Activated T-helper 1 cell treated with anti-CD3 and anti-CD28 coated beads, Interleukin-2, amount 50 U/mL, for 16 hours (primary cell): ENCODE results near the gene TCF23.
A peak's percentile ranks its signal among the peaks of the same experiment; 100 is the strongest.

Experiments used
- DNase-seq, 2 donors: peaks; one replicate each; pipeline ENCODE4 v3.0.0-alpha.2; 2020; ENCODE audit warnings: low read depth in 1 of 2, low spot score in 1 of 2

TCF23 gene

GRCh38 chr2:27128668-27129571 lies 19.9 kb upstream of the TCF23 start:
- no peak for DNase-seq

- no peak for DNase-seq
Observed at GRCh38 chr2:27130396-27130795, 18.4 kb upstream of the TCF23 start.

DNA sequence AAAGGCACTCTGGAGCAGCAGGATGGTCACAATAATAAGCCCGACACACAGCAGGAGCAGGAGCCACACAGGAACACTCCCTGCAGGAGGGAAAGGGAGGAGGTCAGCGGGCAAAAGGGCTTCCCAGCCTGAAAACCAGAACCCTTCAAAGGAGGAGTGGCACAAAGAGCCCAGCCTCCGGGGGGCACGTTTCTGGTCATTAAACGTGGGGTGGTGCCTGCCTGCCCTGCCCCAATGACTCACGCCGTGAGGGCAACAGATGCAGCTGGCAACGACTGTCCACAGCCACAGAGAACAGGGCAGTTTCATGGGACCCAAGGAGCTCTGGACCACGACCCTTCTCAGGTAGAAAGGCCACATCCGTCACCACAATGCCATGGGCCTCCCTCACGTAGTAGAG lies 17.4 kb upstream of the TCF23 start:
- no peak for DNase-seq

- no peak for DNase-seq
Observed at GRCh38 chr2:27133195-27133875, 15.5 kb upstream of the TCF23 start.

DNA sequence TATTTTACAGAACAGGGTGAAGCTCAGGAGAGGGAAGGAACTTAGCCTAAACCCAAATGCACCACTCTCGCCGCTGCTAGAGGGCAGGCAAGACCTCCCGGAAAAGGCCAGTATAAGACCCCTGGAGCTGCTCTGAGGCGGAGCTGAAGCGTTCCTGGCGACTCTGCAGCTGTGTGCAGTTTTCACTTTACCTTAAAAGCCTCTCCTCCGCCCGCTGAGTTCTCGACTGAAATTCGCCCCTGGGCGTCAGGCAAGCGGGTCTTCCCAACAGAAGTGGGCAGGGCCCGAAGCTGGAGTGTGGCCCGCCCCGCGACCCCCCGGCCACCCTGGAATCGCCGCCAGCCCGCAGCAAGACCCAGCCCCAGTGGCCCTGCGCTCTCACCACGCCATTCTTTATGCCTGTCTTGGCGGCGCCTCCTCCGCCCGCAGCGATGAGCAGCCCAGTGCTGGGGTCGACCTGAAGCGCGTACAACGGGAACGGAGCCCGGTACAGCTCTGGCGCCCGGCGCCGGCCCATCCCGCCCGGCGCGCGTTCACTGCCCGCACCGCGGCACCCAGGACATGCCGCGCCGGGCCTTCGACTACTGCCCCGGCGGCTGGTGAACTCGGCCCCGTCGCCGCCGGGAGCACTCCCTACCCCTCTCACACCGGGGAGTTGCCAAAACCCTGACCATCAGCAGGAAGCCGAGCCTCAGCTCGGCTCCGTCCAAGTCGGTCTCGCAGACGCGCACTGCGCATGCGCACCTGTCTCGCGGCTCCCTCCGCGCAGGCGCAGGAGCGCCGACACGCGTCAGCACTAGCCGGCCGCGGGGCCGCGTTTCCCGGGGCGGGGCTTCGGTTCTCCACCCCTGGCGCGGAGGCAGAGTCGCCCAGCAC lies 14.7 kb upstream of the TCF23 start, which contains the start of gene PREB:
TSS of gene PREB (minus strand) at position 732 of the 876 bp plus-strand sequence. CDS start at position 517, 215 bp downstream.
- DNase-seq = peak; percentile 98

GRCh38 chr2:27134781-27135477 lies 13.9 kb upstream of the TCF23 start:
- DNase-seq = no peak

DNA sequence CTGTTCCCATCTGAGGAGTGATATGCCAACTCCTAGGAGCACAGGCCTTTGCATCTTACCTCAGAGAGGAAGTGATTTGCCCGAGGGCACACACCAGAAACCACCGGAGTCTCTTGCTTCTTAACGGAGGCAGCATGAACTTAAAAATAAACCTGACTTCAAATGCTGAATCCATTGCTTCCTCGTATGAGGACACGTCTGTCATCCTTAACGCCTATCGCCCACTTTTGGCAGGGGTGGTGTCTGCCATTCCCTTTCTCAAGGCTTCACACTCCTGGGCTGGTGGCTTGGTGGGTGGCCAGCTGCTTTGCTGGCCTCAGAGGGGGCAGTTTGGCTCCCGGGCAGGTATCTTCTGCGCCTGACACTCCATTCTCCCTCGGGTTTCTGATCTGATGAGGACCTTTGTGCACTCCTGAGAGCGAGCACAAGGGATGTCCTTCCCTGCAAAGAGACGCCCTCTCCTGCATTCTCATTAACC lies 13.3 kb upstream of the TCF23 start:
- no peak for DNase-seq

DNA sequence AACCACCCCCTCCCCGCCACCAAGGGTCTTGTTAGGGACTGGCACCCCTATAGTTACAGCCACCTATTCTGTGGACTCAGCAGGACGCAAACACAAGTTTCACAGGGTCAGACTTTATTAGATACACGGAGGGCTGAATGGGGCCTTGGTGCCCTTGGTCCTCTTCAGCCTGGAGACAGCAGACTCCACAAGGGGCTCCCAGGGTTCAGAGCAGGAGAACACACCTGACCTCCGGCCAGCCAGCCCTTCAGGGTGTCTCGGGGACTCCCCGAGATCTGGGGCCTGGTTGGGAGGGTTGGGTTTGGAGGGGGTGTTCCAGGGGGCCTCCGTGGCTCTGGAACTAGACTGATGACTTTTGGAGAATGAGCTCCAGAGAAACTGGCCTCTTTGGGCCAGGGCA lies 12.1 kb upstream of the TCF23 start:
- DNase-seq = no peak

DNA sequence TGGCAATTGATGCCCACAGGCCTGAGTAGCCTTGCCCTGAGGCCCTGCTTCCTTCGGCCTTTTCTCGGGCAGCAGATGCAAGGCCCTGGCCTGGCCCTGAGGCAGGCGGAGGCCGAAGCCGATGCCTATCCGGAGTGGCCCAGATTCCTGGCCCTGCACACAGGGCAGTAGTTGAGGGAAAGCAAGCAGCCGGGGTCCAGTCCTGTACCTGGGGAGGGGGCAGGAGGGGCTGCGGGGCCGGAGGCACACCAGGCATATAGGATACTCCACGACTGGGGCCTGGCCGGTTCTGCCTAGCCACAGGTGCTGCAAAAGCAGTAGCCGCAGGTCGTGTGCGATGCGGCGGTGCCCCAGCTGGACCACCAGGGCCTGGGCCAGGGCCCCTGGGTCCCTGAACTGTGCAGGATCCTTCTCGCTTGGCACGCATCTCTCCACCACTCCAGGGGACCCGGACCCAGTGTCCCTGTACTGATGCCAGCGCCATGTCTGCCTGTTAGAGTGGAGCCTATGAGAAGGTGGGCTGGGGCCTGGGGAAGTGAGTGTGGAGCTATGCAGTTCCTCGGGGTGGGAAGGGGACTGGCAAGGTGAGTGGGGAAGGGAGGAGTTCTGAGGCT lies 11.4 kb upstream of the TCF23 start:
- no peak for DNase-seq

- DNase-seq = no peak
Observed at GRCh38 chr2:27138111-27138510, 10.7 kb upstream of the TCF23 start.

GRCh38 chr2:27139310-27139709 lies 9.5 kb upstream of the TCF23 start, which contains the start of gene PRR30:
Gene PRR30 (minus strand): TSS chr2:27139410. CDS start chr2:27138329, 1,081 bp downstream.
- no peak for DNase-seq

GRCh38 chr2:27143285-27143684 lies 5.5 kb upstream of the TCF23 start:
- DNase-seq = no peak

DNA sequence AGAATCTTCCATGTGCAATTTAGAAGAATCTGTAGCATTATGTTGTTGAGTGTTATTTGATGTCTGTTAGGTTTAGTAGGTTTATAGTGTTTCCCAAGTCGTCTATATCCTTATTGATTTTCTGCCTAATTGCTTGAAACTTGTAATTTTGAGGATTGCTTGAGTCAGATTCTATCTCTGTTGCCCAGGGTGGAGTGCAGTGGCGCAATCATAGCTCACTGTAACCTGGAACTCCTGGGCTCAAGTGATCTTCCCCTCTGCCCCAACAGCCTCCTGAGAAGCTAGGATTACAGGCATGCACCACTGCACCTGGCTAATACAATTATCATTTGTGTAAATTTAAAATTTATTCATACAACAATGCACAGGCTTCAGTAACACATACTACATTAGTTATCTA lies 3.1 kb upstream of the TCF23 start:
- DNase-seq = no peak

- DNase-seq = no peak
Observed at GRCh38 chr2:27147935-27148334, 869 bp upstream of the TCF23 start.

- DNase-seq = no peak
Observed at GRCh38 chr2:27149570-27150405, 984 bp downstream of the TCF23 start.

- no peak for DNase-seq
Observed at GRCh38 chr2:27150639-27151230, 1.9 kb downstream of the TCF23 start.

DNA sequence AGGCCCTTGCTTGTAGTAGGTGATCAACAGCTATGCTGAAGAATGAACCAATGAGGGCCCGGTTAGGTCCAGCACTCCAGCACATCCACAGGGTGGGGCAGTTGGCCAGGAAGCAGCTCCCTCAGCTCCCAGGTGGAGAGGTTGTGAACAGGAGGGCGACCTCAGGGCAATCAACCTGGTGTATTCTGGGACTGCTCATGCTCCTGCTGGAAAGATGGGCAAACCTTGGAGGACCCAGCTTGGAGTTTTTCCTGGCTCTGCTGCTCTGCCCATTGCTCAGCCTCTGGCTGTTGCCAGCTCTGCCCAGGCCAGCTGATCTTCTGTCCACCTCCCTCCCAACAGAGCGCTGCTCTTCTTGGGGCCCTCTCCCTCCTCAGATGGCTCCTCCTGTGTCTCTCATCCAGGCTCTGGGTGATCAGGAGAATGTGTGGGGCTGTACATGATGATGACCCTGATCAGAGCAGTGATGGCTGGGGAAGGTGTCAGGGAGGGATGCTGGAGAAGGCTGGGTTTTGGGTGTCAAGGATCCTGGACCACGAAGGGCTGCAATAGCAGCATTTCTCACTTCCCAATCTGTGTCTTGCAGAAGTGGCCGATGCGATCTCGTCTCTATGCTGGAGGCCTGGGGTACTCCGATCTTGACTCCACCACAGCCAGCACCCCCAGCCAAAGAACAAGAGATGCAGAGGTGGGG lies 3.4 kb downstream of the TCF23 start:
- no peak for DNase-seq

- no peak for DNase-seq
Observed at GRCh38 chr2:27152796-27153464, 4.1 kb downstream of the TCF23 start.
